Heart right ventricle (tissue), 16 donors: ENCODE results near the gene CHRM5. TPM values are rescaled to one million over a fixed set of nuclear protein-coding genes. Genes with fewer than 3 reads are reported as not detected.
"Not testable (repeated sequence)": the region's sequence is repeated elsewhere in the genome, so short reads cannot be mapped to it uniquely, and the experiment has no call there.

Source experiments
- ATAC-seq, 8 donors: fragments of 200-7000 bp; cut with Tn5 transposase; one replicate each; pipeline ENCODE4 v1.9.1; 2020; ENCODE audit warnings: mild to moderate bottlenecking in 8 of 8, moderate library complexity in 8 of 8, moderate number of reproducible peaks in 1 of 8
- DNase-seq, 2 donors: peaks; one replicate each; pipeline ENCODE4 v3.0.0-alpha.2; 2020
- H3K27ac ChIP-seq, 10 donors: fragments of 200-600 bp; sonication (generic) in 2 of 10; one replicate each; pipeline versions ENCODE4 v1.5.0 to v1.8.0; 2020 to 2022; ENCODE audit warnings: mild to moderate bottlenecking in 3 of 10
- H3K27me3 ChIP-seq, 7 donors: fragments of 200-600 bp; one replicate each; pipeline ENCODE4 v1.8.0; 2021 to 2022; ENCODE audit warnings: mild to moderate bottlenecking in 2 of 7
- H3K36me3 ChIP-seq, 9 donors: fragments of 200-600 bp; sonication (generic) in 1 of 9; one replicate each; pipeline versions ENCODE4 v1.5.0 to v1.8.0; 2020 to 2022; ENCODE audit warnings: mild to moderate bottlenecking in 2 of 9
- H3K4me1 ChIP-seq, 9 donors: fragments of 200-600 bp; sonication (generic) in 1 of 9; one replicate each; pipeline versions ENCODE4 v1.5.0 to v1.8.0; 2020 to 2022; ENCODE audit warnings: mild to moderate bottlenecking in 4 of 9
- H3K4me3 ChIP-seq, 10 donors: fragments of 200-600 bp; sonication (generic) in 2 of 10; one replicate each; pipeline versions ENCODE4 v1.5.0 to v1.8.0; 2020 to 2022; ENCODE audit warnings: mild to moderate bottlenecking in 7 of 10, moderate library complexity in 2 of 10
- H3K9me3 ChIP-seq, 11 donors: fragments of 200-600 bp in 10 of 11; sonication (generic) in 2 of 11; one replicate each; pipeline versions ENCODE4 v1.5.0 to v1.8.0; 2013 to 2022; ENCODE audit warnings: mild to moderate bottlenecking in 2 of 11, control low read depth in 1 of 11, moderate library complexity in 1 of 11
- WGBS, 2 donors: extraction: QIAGEN DNeasy Blood & Tissue Kit; methylation state at CpG; one replicate each; pipeline ENCODE4 v1.1.7; 2013; ENCODE audit warnings: inconsistent platforms in 1 of 2; 5-methylcytosine and 5-hydroxymethylcytosine counted together
- intact Hi-C, 10 donors: fragments of 100-400 bp; cut with DNase I; formaldehyde crosslinking; loops; one replicate each; pipeline versions ENCODE4 v1.11.1 to v1.14.2; 2022
- polyA plus RNA-seq, 2 donors: library from polyadenylated mRNA; stranded (reverse); fragments of 200-250 nt; gene quantifications; one replicate each; pipeline ENCODE4 v1.2.3, GENCODE V29; 2013
- total RNA-seq, 10 donors: library from RNA; stranded (reverse); fragmentation: NEBNext Ultra II Directional in 3 of 10; extraction: Animal tissue kit (Norgen Biotek cat#: 25700) in 3 of 10; gene quantifications; one replicate each; pipeline versions ENCODE4 v1.2.1 to v1.2.4, GENCODE V29; 2021 to 2023
- TF ChIP-seq, protein P1 (sequence below), 9 donors: fragments of 200-600 bp; sonication (generic) in 2 of 9; IDR thresholded peaks; one replicate each; pipeline versions ENCODE4 v1.5.0 to v1.8.0; 2021 to 2022; ENCODE audit warnings: antibody characterized with exemption in 9 of 9, mild to moderate bottlenecking in 5 of 9, moderate library complexity in 1 of 9
- donor health status: Arrhythmogenic right ventricular cardiomyopathy.
- donor health status: ischemic (EF 13 %, LVEDD 7.1; RV severe dilation, severe dysfunction).
- donor health status: healthy with polysubstance abuse.
- donor health status: DM: no; HTN: yes; CAD: no.
- donor health status: DM: no; HTN: no; CAD: no.
- donor health status: ischemic (EF 25% LVEDD 6.9; RV normal size, moderate dysfunction).
- donor health status: ischemic (EF 25% LVEDD 5.7; RV mildly dilated, moderate dysfunction).
- donor health status: healthy.
- donor health status: DM: yes; HTN: yes; CAD: no.
- donor health status: Ischemic cardiomyopathy.
- donor health status: ischemic (EF 35%, LVEDD 5.7; RV mildly dilated, moderate dysfunction).
- donor health status: nonischemic (EF 11% LVEDD 7.7; RV severe dilation, severe dysfunction).
- donor health status: DM: yes; HTN: yes; CAD: no.
- donor health status: PGD.
- donor health status: ischemic (EF 29% LVEDD 5.4; RV normal size, mild dysfunction).
- donor health status: nonischemic (EF 23%, LVEDD 6.1; RV moderate dilation, normal function).

Gene CHRM5
- total and polyA plus RNA-seq, 12 donors, result not detected

DNA sequence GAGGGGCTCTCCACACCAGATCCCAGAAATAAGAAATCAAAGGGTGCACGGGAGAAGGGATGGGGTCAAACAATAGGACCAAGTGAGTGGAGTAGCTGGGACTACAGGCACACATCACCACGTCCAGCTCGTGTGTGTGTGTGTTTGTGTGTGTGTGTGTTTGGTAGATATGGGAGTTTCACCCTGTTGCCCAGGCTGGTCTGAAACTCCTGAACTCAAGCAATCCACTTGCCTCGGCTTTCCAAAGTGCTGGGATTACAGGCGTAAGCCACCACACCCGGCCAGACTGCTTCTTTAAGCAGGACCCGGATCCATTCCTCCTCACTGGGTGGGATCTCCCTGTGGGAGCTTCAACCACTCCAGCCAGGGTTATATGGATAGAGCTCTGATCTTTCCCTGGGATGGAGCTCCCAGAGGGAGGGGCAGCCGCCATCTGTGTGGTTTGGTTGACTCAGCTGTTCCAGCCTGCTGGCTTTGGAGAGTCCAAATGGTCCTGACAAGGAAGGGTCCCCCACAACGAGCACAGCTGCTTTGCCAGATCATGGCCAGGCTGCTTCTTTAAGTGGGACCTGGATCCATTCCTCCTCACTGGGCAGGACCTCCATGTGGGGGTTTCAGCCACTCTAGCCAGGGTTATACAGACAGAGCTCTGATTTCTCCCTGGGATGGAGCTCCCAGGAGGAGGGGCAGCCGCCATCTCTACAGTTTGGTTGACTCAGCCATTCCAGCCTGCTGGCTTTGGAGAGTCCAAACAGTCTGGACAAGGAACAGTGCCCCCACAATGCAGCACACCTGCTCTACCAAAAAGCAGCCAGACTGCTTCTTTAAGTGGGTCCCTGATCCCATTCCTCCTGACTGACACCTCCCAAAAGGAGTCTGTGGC lies 79.8 kb downstream of the CHRM5 start:
- WGBS, 2 donors, result 69 to 72% methylated on average over 10 of the region's 10 CpGs
- TF ChIP-seq, protein P1, sequence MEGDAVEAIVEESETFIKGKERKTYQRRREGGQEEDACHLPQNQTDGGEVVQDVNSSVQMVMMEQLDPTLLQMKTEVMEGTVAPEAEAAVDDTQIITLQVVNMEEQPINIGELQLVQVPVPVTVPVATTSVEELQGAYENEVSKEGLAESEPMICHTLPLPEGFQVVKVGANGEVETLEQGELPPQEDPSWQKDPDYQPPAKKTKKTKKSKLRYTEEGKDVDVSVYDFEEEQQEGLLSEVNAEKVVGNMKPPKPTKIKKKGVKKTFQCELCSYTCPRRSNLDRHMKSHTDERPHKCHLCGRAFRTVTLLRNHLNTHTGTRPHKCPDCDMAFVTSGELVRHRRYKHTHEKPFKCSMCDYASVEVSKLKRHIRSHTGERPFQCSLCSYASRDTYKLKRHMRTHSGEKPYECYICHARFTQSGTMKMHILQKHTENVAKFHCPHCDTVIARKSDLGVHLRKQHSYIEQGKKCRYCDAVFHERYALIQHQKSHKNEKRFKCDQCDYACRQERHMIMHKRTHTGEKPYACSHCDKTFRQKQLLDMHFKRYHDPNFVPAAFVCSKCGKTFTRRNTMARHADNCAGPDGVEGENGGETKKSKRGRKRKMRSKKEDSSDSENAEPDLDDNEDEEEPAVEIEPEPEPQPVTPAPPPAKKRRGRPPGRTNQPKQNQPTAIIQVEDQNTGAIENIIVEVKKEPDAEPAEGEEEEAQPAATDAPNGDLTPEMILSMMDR (IDR thresholded peaks at IDR 0.05), result no peak
- Histone ChIP-seq H3K27ac (peak overlapping the region in 1 of 10 donors; percentile 59), H3K36me3 (no peaks in the 10 kb centered on the region), H3K4me1 (no peaks in the 10 kb centered on the region), H3K4me3 (no peak overlapping the region), H3K27me3 (no peaks in the 10 kb centered on the region), H3K9me3 (peaks cover 0 to 35% (median 12%) of the 10 kb centered on the region in 11 donors)
- ATAC-seq, result peak in 3 of 8 donors; percentile 41 to 62 (median 48)
- DNase-seq, result no peak
- intact Hi-C loops, result no loop called here

DNA sequence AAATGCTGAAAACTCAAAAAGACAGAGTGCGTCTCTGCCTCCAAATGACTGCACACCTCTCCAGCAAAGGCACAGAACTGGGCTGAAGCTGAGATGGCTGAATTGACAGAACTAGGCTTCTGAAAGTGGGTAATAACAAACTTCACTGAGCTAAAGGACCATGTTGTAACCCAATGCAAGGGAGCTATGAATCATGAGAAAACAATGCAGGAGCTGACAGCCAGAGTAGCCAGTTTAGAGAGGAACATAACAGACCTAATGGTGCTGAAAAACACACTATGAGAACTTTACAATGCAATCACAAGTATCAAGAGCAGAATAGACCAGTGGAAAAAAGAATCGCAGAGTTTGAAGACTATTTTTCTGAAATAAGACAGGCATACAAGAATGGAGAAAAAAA lies 80.8 kb downstream of the CHRM5 start:
- peaks cover 0 to 38% (median 12%) of the 10 kb centered on the region in 11 donors for H3K9me3 ChIP-seq
- ATAC-seq (no peak), DNase-seq (no peak)
- no peak overlapping the region for H3K27ac ChIP-seq
- H3K36me3 ChIP-seq, result no peaks in the 10 kb centered on the region
- no peaks in the 10 kb centered on the region for H3K27me3 ChIP-seq
- no peak overlapping the region for H3K4me3 ChIP-seq
- intact Hi-C loops, result no loop called here
- H3K4me1 ChIP-seq, result no peaks in the 10 kb centered on the region
- TF ChIP-seq, protein P1 (IDR thresholded peaks at IDR 0.05), result no peak
- WGBS, 2 donors, result 100% methylated on average over 2 of the region's 2 CpGs

DNA sequence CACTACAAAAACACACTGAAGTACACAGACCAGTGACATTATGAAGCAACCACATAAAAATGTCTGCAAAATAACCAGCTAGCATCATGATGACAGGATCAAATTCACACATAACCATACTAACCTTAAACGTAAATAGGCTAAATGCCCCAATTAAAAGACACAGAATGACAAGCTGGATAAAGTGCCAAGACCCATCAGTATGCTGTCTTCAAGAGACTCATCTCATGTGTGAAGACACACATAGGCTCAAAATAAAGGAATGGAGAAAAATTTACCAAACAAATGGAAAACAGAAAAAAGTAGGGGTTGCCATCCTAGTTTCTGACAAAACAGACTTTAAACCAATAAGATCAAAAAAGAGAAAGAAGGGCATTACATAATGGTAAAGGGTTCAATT lies 82.1 kb downstream of the CHRM5 start:
- intact Hi-C loops, H3K4me1 ChIP-seq: not testable (repeated sequence)
- WGBS, 2 donors, result 76 to 82% methylated on average over 1 of the region's 1 CpG

DNA sequence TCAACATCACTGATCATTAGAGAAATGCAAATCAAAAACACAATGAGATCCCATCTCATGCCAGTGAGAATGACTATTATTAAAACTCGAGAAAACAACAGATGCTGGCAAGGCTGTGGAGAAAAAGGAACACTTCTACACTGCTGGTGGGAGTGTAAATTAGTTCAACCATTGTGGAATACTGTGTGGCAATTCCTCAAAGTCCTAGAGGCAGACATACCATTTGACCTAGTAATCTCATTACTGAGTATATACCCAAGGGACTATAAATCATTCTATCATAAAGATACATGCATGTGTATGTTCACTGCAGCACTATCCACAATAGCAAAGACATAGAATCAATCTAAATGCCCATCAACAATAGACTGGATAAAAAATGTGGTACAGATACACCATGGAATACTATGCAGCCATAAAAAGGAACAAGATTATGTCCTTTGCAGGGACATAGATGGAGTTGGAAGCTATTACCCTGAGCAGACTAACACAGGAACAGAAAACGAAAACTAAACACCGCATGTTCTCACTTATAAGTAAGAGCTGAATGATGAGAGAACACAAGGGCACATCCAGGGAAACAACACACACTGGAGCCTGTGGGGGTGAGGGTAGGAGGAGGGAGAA lies 85.9 kb downstream of the CHRM5 start:
- Histone ChIP-seq H3K27ac (no peak overlapping the region), H3K4me1 (peaks cover 0 to 6% (median 0%) of the 10 kb centered on the region in 9 donors), H3K36me3 (no peaks in the 10 kb centered on the region), H3K4me3 (no peak overlapping the region), H3K27me3 (no peaks in the 10 kb centered on the region), H3K9me3 (peaks cover 0 to 34% (median 12%) of the 10 kb centered on the region in 11 donors)
- WGBS, 2 donors, result 93 to 94% methylated on average over 3 of the region's 3 CpGs
- intact Hi-C loops, result no loop called here
- TF ChIP-seq, protein P1 (IDR thresholded peaks at IDR 0.05), result no peak
- ATAC-seq (no peak), DNase-seq (no peak)

More for the DNA sequence above, 82.1 kb downstream of the CHRM5 start:
- not testable (repeated sequence) for ATAC-seq, H3K36me3 ChIP-seq, H3K4me3 ChIP-seq, DNase-seq, H3K27ac ChIP-seq, H3K27me3 ChIP-seq
- H3K9me3 ChIP-seq, result peaks cover 0 to 38% (median 12%) of the 10 kb centered on the region in 11 donors
